GM19467 (cell line): ENCODE measurements around the gene PARD3.
"Not testable (repeated sequence)": the region's sequence is repeated elsewhere in the genome, so short reads cannot be mapped to it uniquely, and the experiment has no call there.

Experiments
- ATAC-seq: cut with Tn5 transposase; IDR thresholded peaks from one replicate; pipeline ENCODE4 v1.9.1; 2021; ENCODE audit warnings: mild to moderate bottlenecking, moderate library complexity; ENCODE audit not compliant: unreplicated experiment

PARD3 gene

DNA sequence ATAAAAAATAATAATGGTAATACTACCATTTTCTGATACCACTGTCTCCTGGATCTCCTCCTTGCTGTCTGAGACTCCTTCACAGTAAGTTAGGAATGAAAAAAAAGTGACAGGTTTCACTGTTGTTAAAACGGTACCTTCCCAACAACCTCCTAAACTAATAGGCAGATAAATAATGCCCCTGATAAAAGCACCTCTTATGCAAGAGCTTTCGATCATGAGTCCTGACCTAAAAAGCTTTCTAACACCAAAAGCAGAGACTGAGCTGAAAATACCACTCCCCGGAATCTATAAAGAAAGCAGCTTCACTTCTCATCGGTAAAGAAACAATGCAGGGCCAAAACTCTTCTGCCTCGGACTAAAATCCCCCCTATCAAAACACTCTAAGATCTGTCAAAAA lies 14.5 kb downstream of the PARD3 start:
- no peak for ATAC-seq

DNA sequence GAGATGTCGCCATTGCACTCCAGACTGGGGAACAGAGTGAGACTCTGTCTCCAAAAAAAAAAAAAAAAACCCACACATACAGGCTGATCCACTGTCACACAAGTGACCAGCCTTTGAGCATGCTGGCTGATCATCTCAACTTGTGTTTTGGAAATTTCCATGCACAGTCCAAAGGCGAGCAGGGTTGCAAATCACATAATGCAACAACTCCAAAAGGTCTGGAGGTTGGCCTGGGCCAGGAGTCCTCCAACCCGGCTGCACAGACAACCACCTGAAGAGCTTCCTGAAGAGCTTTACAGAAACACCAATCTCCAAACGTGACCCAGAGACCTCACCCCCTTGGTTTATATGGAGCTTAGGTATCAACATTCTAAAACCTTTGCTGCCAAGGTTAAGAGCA lies 16.4 kb downstream of the PARD3 start:
- ATAC-seq = no peak

- no peak for ATAC-seq
These were observed 17.9 kb downstream of the PARD3 start for GRCh38 chr10:34797155-34797554.

DNA sequence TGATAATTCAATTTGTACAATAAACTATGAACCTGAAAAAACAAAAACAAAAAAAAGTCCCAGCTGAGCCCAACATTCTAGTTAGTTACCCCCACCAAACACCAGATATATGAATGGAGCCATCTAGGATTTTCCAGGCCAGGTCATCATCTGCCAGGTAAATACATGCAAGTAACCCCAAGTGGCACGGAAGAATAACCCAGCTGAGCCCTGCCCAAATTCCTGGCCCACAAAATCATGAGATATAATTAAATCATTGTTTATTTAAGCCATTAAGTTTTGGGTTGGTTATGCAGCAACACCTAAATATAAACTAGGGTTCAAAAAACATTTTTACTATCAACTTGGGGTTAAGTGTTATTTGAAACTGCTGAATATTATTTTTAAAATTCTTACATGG lies 19.0 kb downstream of the PARD3 start:
- no peak for ATAC-seq

DNA sequence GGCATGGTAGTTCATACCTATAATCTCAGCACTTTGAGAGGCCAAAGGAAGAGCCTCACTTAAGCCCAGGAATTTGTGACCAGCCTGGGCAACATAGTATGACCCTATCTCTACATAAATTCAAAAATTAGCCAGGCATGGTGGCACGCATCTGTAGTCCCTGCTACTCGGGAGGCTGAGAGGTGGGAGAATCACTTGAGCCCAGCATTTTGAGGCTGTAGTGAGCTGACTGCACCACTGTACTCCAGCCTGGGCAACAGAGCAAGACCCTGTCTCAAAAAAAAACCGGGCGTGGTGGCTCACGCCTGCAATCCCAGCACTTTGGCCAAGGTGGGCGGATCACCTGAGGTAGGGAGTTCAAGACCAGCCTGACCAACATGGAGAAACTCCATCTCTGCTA lies 19.8 kb downstream of the PARD3 start:
- no peak for ATAC-seq

DNA sequence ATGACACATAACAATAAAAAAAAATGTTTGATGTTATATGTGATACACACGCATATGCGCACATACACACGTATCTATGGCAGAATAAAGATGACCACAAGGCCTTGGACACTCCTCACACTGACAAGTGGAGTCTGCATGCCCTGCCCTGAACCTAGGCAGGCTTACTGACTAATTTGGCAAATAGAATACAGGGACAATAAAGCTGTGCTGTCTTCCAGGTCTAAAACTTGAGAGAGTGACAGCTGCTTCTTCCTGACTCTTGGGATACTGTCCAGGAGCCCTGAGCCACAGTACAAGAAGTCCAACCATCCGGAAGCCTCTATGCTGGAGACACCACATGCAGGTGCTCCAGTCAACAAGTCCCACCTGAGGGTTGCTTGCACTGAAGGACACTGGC lies 20.3 kb downstream of the PARD3 start:
- ATAC-seq = no peak

- ATAC-seq = not testable (repeated sequence)
These were observed 21.5 kb downstream of the PARD3 start for GRCh38 chr10:34793581-34793980.

DNA sequence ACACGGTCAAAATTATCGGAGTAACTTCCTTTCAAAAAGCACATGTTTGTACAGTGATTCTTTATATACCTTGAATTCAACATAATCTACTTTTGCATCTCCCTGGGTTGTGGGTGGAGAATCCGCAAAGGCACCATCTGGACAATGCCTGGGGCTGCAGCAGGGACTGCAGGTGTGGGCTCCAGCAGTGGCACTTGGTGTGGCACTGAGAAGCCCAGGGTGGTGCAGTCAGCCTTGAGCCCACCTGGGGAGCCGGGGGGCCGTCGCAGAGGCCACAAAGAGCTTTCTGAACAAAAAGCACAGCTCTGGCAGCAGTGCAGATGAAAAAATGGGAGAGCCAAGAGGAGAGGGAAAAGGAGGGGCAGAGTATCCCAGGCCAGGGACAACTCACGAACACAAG lies 22.2 kb downstream of the PARD3 start:
- ATAC-seq = no peak

DNA sequence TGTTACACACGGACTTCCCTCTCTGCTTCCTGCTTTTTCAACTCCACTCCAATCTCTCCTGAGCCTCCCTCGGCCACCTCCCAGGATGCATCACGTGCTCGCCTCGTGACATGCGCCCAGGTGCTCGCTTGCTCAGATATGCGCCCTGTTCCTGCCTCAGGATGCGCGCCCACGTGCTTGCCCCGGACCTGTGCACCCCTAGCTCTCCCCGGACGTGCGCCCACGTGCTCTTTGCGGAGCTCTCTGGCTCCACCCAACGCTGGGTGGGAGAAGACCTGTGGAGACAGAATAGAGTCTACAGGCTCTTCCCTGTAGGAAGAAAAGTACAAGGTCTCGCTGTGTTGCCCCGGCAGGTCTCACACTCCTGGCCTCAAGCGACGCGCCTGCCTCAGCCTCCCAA lies 23.1 kb downstream of the PARD3 start:
- ATAC-seq = no peak

DNA sequence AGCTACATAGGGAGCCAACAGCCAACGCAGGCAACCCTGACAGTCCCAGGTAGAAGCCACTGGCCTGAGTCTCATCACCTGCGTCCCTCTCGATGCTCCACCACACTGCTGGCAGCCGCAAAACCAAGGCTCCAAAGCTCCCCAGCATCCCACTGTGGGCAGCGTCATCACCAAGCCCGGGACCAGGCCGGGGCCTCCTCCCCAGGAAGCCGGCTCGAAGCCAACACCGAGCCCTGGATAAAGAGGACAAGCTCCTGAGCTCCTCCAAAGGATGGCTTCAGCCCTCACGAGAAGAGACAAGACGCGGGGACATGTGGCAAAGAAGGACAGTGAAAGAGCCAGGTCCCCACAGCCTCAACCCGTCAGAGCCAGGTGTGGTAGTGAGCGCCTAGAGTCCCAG lies 23.9 kb downstream of the PARD3 start:
- no peak for ATAC-seq

DNA sequence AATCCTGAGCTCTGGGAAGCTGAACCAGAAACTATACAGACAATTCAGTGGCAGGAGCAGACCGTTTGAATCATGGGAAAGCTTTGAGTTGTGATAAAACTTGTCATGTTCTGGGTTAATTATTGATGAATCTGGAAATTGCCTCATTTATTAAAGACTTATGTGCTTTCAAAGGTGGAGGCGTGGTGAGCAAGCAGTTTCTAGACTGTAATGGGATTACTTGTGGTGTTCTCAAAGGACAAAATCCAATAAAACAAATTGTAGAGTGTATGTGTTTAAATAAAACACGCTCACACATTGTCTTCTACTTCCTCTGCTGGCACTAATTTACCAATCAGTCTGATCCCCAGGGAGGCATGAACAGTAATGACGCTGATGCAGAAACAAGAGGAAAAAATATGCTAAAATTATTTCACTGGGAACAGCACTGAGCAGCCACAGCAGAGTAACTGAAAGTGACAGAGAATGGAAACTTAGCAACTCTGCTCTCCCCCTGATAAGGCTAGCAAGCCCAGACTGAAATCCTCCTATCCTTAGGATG lies 25.1 kb downstream of the PARD3 start:
- ATAC-seq = no peak

- ATAC-seq = no peak
These were observed 28.6 kb downstream of the PARD3 start for GRCh38 chr10:34786464-34786863.

DNA sequence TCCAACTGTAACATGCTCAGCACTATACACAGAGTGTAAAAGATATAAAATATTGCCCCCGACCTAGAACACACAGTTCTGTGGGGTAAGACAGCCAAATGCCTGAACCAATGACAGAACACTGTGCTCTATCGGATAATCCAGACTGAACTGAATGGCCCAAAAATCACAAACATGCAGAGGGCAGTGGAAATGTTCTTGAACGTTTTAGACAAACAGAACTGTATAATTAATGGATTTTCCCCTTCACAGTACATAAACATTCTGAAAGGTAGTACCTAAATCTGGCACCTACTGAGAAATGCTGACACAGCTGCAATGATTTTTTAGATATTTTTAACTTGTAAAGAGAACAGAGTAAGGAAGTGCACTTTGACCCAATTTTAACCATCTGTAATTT lies 33.4 kb downstream of the PARD3 start:
- no peak for ATAC-seq

GRCh38 chr10:34780818-34781380 lies 34.2 kb downstream of the PARD3 start:
- peak; percentile 67 for ATAC-seq

GRCh38 chr10:34778237-34778636 lies 36.9 kb downstream of the PARD3 start:
- ATAC-seq = no peak

GRCh38 chr10:34776090-34776690 lies 38.9 kb downstream of the PARD3 start:
- no peak for ATAC-seq

DNA sequence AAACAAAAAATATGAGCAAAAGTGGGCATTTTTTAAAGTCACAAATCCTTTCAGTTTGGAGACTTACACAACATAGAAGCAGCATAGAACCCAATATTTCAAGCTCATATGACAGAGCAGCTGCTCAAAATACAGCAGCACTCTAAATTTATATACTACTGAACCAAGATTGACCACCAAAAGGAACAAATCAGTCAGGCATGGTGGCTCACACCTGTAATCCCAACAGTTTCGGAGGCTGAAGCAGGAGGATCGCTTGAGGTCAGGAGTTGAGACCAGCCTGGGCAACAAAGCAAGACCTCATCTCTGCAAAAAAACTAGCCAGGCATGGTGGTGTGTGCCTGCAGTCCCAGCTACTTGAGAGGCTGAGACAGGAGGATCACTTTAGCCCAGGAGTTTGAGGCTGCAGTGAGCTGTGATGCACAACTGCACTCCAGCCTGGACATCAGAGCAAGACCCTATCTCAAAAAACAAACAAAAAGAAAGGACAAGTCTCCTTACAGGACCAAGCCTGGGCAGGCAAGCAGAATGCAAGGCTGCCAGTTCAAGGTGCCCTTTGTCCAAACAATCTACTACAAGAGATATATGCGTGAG lies 40.0 kb downstream of the PARD3 start:
- ATAC-seq = no peak

DNA sequence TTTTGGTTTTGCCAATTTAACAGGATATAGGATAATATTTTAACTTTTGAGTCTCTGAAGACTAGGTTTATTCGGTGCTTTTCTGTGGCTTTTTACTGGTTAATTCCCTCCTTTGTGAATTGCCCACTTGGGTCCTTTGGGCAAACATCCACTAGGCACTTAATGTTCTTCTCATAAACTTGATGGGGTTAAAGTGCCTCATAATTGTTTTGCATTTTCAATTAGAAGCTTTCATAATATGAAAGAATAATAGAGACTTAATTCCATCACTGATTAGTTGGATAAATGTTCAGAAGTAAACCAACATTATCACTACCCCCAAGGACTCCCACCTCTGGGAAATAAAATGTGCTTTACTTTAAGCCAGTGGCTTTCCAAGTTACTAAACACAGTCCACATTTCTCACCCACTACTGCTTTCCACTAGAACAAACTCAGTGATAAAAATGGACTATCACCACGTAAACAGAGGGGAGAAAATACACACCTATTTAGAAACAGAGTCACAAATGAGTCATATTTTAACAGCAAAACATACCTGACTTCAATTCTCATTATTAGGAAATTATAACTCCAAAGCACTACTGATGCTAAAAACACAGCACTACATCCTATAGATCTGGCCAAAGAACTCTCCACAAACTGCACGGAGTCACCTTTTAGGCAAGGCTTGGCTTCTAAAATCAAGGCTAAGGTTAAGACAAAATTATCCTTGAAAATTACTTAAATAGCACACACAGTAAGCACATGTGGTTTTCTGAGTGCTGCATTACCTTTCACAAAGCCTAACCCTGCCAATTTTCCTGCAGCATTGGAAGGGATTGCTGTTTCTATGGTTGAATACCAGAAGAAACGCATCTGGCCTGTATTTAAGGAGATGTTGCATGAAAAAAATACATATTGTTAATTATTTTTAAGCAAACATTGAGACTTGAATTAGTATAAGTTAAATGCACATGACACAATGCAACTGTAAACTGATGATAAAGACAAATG lies 41.2 kb downstream of the PARD3 start:
- no peak for ATAC-seq

DNA sequence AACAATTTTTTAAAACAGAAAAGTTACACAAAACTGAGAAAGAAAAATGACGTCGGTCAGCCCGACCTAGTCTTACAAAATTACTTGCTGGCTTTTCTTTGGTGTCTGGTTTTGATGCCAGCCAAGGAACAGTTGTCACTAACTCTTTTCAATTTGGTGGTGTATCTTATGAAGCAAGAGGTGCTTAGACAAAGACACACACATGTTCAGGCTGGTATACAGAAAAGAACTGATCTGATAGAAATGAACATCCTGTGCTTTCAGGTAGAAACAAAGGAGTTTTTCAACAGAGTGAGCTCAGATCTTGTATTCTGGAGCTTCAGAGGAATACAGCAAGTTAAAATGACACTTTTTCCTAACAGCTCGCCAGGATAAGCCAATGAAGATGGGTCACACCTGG lies 43.6 kb downstream of the PARD3 start:
- ATAC-seq = no peak

GRCh38 chr10:34771106-34771505 lies 44.0 kb downstream of the PARD3 start:
- ATAC-seq = no peak

DNA sequence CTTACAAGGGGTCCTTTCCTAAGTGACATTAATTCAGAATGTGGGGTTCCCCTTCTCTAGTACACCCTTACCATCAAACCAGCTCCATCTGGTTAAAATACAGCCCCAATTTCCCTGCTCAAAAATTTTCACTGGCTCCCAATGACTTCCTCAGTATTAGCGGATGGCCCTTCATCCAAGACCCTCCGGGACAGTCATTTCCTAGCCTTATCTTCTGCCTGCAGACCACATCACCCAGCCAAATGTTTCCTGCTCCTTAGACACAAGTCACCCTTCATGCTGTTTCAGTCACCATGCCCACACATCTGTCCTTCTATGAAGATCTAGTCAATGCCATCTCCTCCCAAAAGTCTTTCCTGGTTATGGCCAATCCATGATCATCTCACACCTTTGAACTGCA lies 45.2 kb downstream of the PARD3 start:
- no peak for ATAC-seq
